Breast epithelium (tissue), 3 donors: ENCODE measurements around the gene PROCA1.

ENCODE experiments used
- POLR2A ChIP-seq: fragments of 450-650 bp; IDR thresholded peaks from one replicate; pipeline ENCODE4 v1.6.1; 2016; ENCODE audit warnings: antibody characterized with exemption, mild to moderate bottlenecking, moderate library complexity
- POLR2AphosphoS5 ChIP-seq, 3 donors: sonication (generic); formaldehyde crosslinking; IDR thresholded peaks; one replicate each; pipeline ENCODE4 v1.6.1; 2017; ENCODE audit warnings: antibody characterized with exemption in 3 of 3
- TF ChIP-seq, protein P1 (sequence below), 3 donors: fragments of 450-650 bp; IDR thresholded peaks; one replicate each; pipeline ENCODE4 v1.5.1; 2016 to 2017; ENCODE audit warnings: antibody characterized with exemption in 3 of 3, mild to moderate bottlenecking in 3 of 3, moderate library complexity in 3 of 3

DNA sequence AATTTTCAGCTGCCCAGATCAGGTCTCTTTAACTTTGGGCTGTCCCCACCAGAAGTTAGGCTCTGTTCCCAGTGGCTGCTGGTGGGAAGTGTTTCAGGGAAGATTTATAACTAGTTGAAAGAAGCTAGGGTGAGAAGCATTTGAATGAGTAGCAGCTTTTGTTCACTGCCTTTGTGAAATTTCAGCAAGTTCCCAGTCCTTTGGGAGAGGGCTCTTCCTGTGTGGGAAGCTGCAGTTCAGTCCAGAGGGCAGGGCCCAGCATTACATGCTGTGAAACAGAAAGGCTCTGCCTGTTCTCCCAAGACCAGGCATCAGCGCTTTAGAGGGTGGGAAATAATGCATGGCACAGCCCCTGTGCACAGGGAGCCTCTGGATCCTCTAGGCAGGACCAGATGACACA, 17.8 kb downstream of the PROCA1 start:
- no peak for TF ChIP-seq POLR2A
- TF ChIP-seq, protein P1, sequence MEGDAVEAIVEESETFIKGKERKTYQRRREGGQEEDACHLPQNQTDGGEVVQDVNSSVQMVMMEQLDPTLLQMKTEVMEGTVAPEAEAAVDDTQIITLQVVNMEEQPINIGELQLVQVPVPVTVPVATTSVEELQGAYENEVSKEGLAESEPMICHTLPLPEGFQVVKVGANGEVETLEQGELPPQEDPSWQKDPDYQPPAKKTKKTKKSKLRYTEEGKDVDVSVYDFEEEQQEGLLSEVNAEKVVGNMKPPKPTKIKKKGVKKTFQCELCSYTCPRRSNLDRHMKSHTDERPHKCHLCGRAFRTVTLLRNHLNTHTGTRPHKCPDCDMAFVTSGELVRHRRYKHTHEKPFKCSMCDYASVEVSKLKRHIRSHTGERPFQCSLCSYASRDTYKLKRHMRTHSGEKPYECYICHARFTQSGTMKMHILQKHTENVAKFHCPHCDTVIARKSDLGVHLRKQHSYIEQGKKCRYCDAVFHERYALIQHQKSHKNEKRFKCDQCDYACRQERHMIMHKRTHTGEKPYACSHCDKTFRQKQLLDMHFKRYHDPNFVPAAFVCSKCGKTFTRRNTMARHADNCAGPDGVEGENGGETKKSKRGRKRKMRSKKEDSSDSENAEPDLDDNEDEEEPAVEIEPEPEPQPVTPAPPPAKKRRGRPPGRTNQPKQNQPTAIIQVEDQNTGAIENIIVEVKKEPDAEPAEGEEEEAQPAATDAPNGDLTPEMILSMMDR (IDR thresholded peaks at IDR 0.05): no peak
- no peak for TF ChIP-seq POLR2AphosphoS5 (IDR thresholded peaks at IDR 0.05)
